Stimulated activated naive CD8-positive, alpha-beta T cell treated with anti-CD3 and anti-CD28 coated beads, Interleukin-15, Interleukin-2, amounts not matched to agents 100 U/mL and 50 U/mL, for 24 hours (primary cell): Measurements from ENCODE around the gene GALNT8.

Source experiments
- ATAC-seq: fragments of 150-1000 bp; cut with Tn5 transposase; one replicate; pipeline ENCODE4 v1.10.0; 2021
- DNase-seq: peaks from one replicate; pipeline ENCODE4 v3.0.0; 2021

The GALNT8 gene

GRCh38 chr12:4802841-4803240 lies 82.6 kb downstream of the GALNT8 start:
- DNase-seq (no peak), ATAC-seq (no peak)

- ATAC-seq (peak; percentile 34), DNase-seq (no peak)
These were observed 86.4 kb downstream of the GALNT8 start for GRCh38 chr12:4806439-4807115.

DNA sequence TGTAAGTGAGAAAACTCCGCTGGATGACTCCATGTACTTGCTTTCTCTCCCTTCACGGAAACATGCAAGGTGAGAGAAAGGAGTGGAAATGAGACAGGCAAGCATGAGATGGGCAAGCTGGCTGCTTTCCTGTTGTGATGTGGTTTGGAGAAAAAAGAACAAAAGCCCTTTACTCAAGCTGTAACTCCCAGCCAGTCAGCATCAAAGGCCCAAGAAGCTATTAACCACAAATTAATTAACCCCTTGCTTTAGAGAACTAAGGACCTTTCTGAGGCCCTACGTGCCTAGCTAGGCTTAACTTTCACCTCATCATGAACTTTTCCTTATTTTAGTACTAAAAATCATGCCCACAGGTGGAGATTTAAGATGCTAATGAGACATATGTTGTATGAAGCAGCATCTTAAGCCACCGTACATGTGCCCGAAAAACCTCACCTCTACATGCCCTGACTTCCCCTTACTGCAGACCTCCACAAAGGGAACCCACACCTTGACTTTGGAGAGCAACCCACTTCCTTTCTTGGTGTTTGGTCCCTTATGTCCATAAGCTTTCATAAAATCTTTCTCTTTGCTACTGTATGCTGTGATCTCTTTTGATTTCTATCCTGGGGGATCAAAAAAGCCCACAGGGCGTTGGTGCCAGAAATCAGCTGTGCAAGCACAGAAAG lies 87.0 kb downstream of the GALNT8 start:
- ATAC-seq, result no peak
- DNase-seq, result no peak

GRCh38 chr12:4807813-4808212 lies 87.6 kb downstream of the GALNT8 start:
- DNase-seq (no peak), ATAC-seq (no peak)

- DNase-seq (no peak), ATAC-seq (no peak)
These were observed 88.8 kb downstream of the GALNT8 start for GRCh38 chr12:4809013-4809448.

- ATAC-seq (no peak), DNase-seq (peak; percentile 30)
These were observed 89.4 kb downstream of the GALNT8 start for GRCh38 chr12:4809449-4810218.

GRCh38 chr12:4810219-4810671 lies 90.0 kb downstream of the GALNT8 start:
- DNase-seq (no peak), ATAC-seq (no peak)

GRCh38 chr12:4812624-4813327 lies 92.6 kb downstream of the GALNT8 start:
- no peak for ATAC-seq
- DNase-seq, result no peak

DNA sequence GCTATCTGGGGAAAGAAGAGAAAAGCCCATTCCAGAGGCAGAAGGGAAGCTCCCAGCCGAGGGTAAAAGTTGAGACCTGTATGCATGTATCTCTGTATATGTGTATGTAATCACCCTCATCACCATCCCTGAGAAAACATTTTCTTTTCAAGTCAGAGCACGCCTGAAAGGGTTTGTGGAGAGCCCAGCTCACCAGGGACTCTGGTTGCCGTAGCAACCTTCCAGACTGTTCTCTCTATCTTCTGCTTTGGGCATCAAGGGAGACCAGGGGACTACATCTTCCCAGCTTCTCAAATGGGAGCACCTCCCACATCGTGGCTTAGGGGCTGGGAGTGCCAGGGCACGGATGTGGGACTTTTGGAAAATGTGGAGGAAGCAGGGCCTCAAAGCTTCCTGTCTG lies 93.5 kb downstream of the GALNT8 start:
- no peak for ATAC-seq

GRCh38 chr12:4814485-4814884 lies 94.3 kb downstream of the GALNT8 start:
- no peak for DNase-seq
- no peak for ATAC-seq

More for the DNA sequence above, 93.5 kb downstream of the GALNT8 start:
- no peak for DNase-seq

GRCh38 chr12:4816744-4817525 lies 96.7 kb downstream of the GALNT8 start:
- ATAC-seq (no peak), DNase-seq (no peak)

- ATAC-seq (no peak), DNase-seq (no peak)
These were observed 97.7 kb downstream of the GALNT8 start for GRCh38 chr12:4817880-4818279.

- DNase-seq, result no peak
- no peak for ATAC-seq
These were observed 99.5 kb downstream of the GALNT8 start for GRCh38 chr12:4819654-4820053.

- DNase-seq, result no peak
- ATAC-seq, result no peak
These were observed 100.8 kb downstream of the GALNT8 start for GRCh38 chr12:4820971-4821370.
